BE2C (cell line): ENCODE measurements around the gene ABCA8.
"Not testable (repeated sequence)": the region's sequence is repeated elsewhere in the genome, so short reads cannot be mapped to it uniquely, and the experiment has no call there.

ENCODE experiments used
- DNase-seq: peaks from one replicate; pipeline ENCODE4 v3.0.0-alpha.2; 2020
- H3K27me3 ChIP-seq: fragments of 250-450 bp; sonication (Bioruptor Pico); 2 replicates; pipeline ENCODE4 v1.5.1; 2020; ENCODE audit warnings: mild to moderate bottlenecking
- H3K36me3 ChIP-seq: fragments of 250-450 bp; sonication (Bioruptor Pico); 2 replicates; pipeline ENCODE4 v1.5.1; 2020; ENCODE audit warnings: mild to moderate bottlenecking
- H3K4me1 ChIP-seq: fragments of 250-450 bp; sonication (Bioruptor Pico); 2 replicates; pipeline ENCODE4 v1.5.1; 2020
- H3K4me3 ChIP-seq: 2 replicates; pipeline ENCODE4 v1.5.1; 2011; ENCODE audit warnings: low read depth, low read length
- H3K9me3 ChIP-seq: fragments of 250-450 bp; sonication (Bioruptor Pico); 2 replicates; pipeline ENCODE4 v1.5.1; 2020
- CTCF ChIP-seq: IDR thresholded peaks from 2 replicates; pipeline ENCODE4 v1.5.1; 2012; ENCODE audit warnings: mild to moderate bottlenecking, low read depth, low read length

The ABCA8 gene

GRCh38 chr17:68954146-68954896 lies 871 bp downstream of the ABCA8 start:
- H3K4me1 ChIP-seq, result no peaks in the 10 kb centered on the region
- H3K9me3 ChIP-seq, result no peaks in the 10 kb centered on the region
- no peak for DNase-seq
- TF ChIP-seq CTCF, result no peak
- no peaks in the 10 kb centered on the region for H3K36me3 ChIP-seq
- no peak overlapping the region for H3K4me3 ChIP-seq
- H3K27me3 ChIP-seq, result no peaks in the 10 kb centered on the region

- Histone ChIP-seq H3K36me3 (no peaks in the 10 kb centered on the region), H3K27me3 (no peaks in the 10 kb centered on the region), H3K9me3 (no peaks in the 10 kb centered on the region), H3K4me3 (no peak overlapping the region), H3K4me1 (no peaks in the 10 kb centered on the region)
- no peak for DNase-seq
- TF ChIP-seq CTCF, result no peak
Observed at GRCh38 chr17:68953340-68953997, 1.7 kb downstream of the ABCA8 start.

- TF ChIP-seq CTCF, result no peak
- no peaks in the 10 kb centered on the region for H3K36me3 ChIP-seq
- H3K4me1 ChIP-seq, result no peaks in the 10 kb centered on the region
Observed at GRCh38 chr17:68950725-68951124, 4.5 kb downstream of the ABCA8 start.

GRCh38 chr17:68947868-68948267 lies 7.3 kb downstream of the ABCA8 start:
- not testable (repeated sequence) for H3K4me3 ChIP-seq, DNase-seq, H3K9me3 ChIP-seq, H3K36me3 ChIP-seq, H3K4me1 ChIP-seq, H3K27me3 ChIP-seq

More at GRCh38 chr17:68950725-68951124, 4.5 kb downstream of the ABCA8 start:
- Histone ChIP-seq H3K9me3 (no peaks in the 10 kb centered on the region), H3K27me3 (no peaks in the 10 kb centered on the region), H3K4me3 (no peak overlapping the region)
- no peak for DNase-seq

GRCh38 chr17:68944435-68945035 lies 10.7 kb downstream of the ABCA8 start:
- no peaks in the 10 kb centered on the region for H3K27me3 ChIP-seq
- no peaks in the 10 kb centered on the region for H3K36me3 ChIP-seq
- DNase-seq, result no peak
- TF ChIP-seq CTCF, result no peak
- H3K9me3 ChIP-seq, result no peaks in the 10 kb centered on the region; the same call in 1 of the 2 replicates
- no peak overlapping the region for H3K4me3 ChIP-seq
- H3K4me1 ChIP-seq, result no peaks in the 10 kb centered on the region

GRCh38 chr17:68943812-68944182 lies 11.4 kb downstream of the ABCA8 start:
- DNase-seq, H3K4me1 ChIP-seq, H3K9me3 ChIP-seq, H3K4me3 ChIP-seq, H3K36me3 ChIP-seq, H3K27me3 ChIP-seq: not testable (repeated sequence)
